GM21786 (cell line): ENCODE measurements around the gene GLYATL1.
"Not testable (repeated sequence)": the region's sequence is repeated elsewhere in the genome, so short reads cannot be mapped to it uniquely, and the experiment has no call there.

Experiments
- ATAC-seq: cut with Tn5 transposase; IDR thresholded peaks from one replicate; pipeline ENCODE4 v1.9.1; 2021; ENCODE audit not compliant: unreplicated experiment

GLYATL1 gene

DNA sequence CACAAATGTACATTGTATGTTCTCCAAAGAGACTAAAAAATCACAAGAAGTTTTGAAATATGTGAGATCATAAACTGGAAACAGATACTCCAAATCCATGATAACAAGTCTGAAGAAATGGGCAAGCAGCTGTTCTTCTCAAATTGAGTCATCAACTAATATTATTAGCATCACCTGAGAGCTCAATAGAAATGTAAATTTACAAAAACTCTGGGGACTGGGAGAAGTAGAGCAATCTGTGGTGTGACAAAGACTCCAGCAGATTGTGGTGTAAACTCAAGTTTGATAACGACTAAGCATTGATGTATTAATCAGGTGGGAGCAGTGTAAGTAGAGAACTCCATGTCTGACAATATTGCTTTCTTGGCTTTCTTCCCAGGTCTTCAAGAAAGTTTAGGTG, 53.2 kb downstream of the GLYATL1 start:
- peak; percentile 54 for ATAC-seq

DNA sequence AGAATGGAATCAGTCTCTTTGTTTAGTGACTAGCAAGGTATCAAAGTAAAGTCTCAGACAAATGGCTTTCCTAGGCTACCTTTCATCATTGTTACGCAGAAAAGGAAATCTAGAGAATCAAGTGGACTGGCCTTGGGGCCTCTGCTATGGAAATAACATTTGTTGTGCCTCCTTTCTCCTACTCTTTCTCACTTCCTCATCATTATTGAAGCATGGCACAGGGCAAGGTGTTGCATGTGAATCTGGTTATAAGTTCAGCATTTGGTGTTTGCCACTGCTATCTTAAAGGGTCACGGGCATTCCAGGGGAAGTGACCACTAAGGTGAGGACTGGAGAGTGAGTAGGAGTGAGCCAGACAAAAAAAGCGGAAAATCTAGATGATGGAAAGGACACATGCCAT, 54.9 kb downstream of the GLYATL1 start:
- ATAC-seq = no peak

DNA sequence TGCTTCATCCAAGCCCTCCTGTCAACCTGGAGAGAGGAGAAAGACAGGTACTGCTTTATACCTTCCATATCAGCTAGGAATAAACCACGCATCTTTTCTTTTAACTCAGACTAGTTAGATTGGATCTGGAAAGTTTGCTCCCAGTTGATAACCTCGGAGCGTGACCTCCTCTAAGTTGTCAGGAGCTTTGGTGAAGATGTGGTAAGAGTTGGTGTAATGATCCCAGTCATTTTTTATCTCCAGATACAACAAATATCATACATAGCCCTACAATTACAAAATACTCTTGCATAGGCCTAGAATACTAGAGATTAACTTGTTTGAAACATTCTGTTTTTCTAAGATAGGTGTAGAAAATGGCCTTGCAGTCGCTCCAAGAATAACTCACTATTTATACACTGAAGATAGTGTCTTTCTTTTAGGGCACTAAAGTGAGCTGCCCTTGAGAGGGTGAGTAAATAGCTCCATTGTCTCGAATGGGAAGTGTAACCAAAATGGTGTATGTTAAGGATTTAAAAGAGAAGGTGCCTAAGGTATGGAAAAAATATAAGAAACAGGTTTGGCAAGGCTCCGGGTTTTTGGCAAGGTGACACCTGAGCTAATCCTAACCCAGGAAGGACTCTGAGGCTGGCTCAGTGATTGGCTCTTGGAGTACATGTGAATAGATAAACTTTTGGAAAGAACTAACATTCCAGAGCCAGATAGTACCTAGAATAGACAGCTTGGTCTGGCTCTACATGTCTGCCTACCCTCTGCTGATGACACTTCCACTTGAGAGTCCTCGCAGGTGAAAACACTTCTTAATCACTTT, 59.4 kb downstream of the GLYATL1 start:
- peak; percentile 8 for ATAC-seq

DNA sequence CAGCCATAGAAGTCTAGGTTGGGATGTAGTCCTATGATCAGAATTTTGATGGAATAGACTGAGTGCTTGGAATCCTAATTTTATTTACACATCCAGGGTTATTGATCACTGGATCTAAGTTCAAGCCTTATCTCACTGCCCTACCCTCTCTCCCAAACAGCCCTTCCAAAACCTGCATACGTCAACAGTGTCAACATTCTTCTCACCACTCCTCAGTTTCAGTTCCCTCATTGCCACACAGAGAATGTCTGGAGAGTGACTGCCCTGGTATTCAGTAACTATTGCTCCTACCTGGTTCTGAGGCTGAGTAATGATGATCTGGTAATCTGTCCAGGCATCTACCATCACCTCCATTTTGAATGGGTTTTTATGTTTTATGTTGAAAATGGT, 60.0 kb downstream of the GLYATL1 start:
- ATAC-seq = peak; percentile 84

DNA sequence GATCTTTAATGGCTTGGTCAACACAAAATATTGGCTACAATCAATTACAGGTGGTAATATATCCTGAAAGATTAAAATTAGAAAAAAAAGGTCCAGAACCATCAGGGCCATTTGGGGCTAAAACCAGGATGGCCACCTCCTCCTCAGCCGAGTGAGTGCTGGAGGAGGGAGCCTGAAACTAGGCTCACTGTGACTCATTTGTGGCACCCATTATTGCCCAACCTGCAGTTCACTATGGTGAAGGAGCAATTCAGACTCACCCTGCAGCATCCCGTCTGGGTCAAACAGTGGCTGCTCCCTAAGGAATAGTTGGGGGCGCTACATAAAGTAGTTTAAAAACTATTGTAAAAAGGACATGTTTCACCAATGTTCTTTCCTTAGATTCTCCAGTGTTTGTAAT, 60.7 kb downstream of the GLYATL1 start:
- no peak for ATAC-seq

DNA sequence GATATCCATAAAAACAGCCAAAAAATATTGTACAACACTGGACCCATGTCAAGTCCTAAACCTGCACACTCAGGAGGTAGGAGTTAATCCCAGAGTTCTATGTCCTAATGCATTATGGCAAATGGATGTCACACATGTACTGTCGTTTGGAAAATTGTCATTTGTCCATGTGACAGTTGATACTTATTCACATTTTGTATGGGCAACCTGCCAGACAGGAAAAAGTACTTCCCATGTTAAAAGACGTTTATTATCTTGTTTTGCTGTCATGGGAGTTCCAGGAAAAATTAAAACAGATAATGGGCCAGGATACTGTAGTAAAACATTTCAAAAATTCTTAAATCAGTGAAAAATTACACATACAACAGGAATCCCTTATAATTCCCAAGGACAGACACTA, 62.7 kb downstream of the GLYATL1 start:
- not testable (repeated sequence) for ATAC-seq
